ENCODE data around the gene KAZN.

KAZN gene

GRCh38 chr1:14777516-14778506 lies 179.3 kb downstream of the KAZN start:
- peak in 1 of 5 experiments; percentile 22 for DNase-seq

GRCh38 chr1:14778541-14778897 lies 180.0 kb downstream of the KAZN start:
- no peak for DNase-seq

- DNase-seq: peak in 1 of 5 experiments; percentile 5
These were observed 180.7 kb downstream of the KAZN start for GRCh38 chr1:14778898-14779865.

GRCh38 chr1:14780271-14780670 lies 181.8 kb downstream of the KAZN start:
- no peak for DNase-seq

- no peak for DNase-seq
These were observed 183.3 kb downstream of the KAZN start for GRCh38 chr1:14781811-14782210.

GRCh38 chr1:14782741-14783591 lies 184.5 kb downstream of the KAZN start:
- no peak for DNase-seq

GRCh38 chr1:14783592-14783886 lies 185.1 kb downstream of the KAZN start:
- no peak for DNase-seq

- no peak for DNase-seq
These were observed 186.6 kb downstream of the KAZN start for GRCh38 chr1:14784790-14785773.

GRCh38 chr1:14786109-14786675 lies 187.7 kb downstream of the KAZN start:
- no peak for DNase-seq

- DNase-seq: no peak
These were observed 188.2 kb downstream of the KAZN start for GRCh38 chr1:14786681-14787080.

- no peak for DNase-seq
These were observed 189.1 kb downstream of the KAZN start for GRCh38 chr1:14787604-14788003.

- no peak for DNase-seq
These were observed 189.6 kb downstream of the KAZN start for GRCh38 chr1:14788080-14788479.

- DNase-seq: no peak
These were observed 192.5 kb downstream of the KAZN start for GRCh38 chr1:14790982-14791381.

- DNase-seq: no peak
These were observed 193.2 kb downstream of the KAZN start for GRCh38 chr1:14791654-14792053.

- no peak for DNase-seq
These were observed 195.8 kb downstream of the KAZN start for GRCh38 chr1:14794136-14794768.

GRCh38 chr1:14794906-14795305 lies 196.4 kb downstream of the KAZN start:
- DNase-seq: no peak

- no peak for DNase-seq
These were observed 197.1 kb downstream of the KAZN start for GRCh38 chr1:14795589-14795988.

- DNase-seq: no peak
These were observed 201.5 kb downstream of the KAZN start for GRCh38 chr1:14800014-14800413.

GRCh38 chr1:14800500-14801076 lies 202.1 kb downstream of the KAZN start:
- no peak for DNase-seq

Measured in T-helper 2 cell (primary cell).